ENCODE measurements around the gene BUD31. TPM values are rescaled to one million over a fixed set of nuclear protein-coding genes. Genes with fewer than 3 reads are reported as not detected.

Gene BUD31
- total and polyA plus RNA-seq, 2 of the 13 experiments (the other 11 are each of a cell fraction or from before 2014, with no cell fraction given), result 35.1 to 79.1 TPM

DNA sequence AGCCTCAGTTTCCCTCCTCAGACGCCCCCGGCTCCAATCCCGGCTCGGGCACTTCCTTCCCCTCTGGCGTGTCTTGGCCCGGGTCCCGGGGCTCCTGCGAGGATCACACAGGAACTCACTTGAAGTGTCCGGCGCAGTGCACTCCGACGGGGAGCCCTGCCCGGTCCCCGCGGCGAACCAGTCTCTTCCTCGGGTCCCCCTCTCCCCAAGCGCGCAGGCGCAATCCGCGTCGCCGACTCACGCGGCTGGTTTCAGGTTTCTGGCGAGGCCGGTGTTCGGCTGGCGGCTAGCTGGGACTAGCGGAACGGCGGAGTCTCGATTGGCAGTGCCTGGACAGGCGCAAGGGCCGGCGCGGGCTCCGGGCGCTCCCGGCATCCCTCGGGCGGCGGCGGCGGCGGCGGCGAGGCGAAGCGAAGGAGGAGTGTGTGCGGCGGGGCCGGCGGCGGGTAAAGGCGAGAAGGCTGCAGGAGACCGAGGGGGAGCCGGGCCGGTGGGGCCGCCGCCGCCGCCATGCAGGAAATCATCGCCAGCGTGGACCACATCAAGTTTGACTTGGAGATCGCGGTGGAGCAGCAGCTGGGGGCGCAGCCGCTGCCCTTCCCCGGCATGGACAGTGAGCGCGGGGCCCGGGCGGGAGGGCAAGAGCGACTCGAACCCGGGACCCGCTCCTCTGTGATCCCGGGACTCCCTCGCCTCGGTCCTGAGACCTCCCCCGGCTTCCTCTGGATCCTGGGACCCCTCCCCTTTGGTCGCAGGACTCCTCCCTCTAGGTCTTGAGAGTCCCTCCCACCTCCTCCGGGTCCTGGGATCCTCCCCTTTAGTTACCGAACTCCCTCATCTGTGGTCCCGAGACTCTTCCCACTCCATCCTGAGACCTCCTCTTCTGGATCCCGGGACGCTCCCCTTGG, 30.1 kb downstream of the BUD31 start, which contains the start of the genes CPSF4 and PTCD1 (continued):
- no peak for TF ChIP-seq ZSCAN30 (CRISPR knock-in tag; IDR thresholded peaks at IDR 0.05)
- no peak for TF ChIP-seq ELK4 (CRISPR knock-in tag; IDR thresholded peaks at IDR 0.05; ENCODE audit: borderline replicate concordance)
- TF ChIP-seq FOXC1 (CRISPR knock-in tag; IDR thresholded peaks at IDR 0.05; ENCODE audit: borderline replicate concordance), result peak; percentile 80
- TF ChIP-seq ZNF335 (CRISPR knock-in tag; IDR thresholded peaks at IDR 0.05), result peak; percentile 96
- no peak for TF ChIP-seq RNF2 (conservative IDR thresholded peaks at IDR 0.05; ENCODE audit: low read depth)
- peak; percentile 30; the same call in 1 of the 2 replicates for TF ChIP-seq ZNF691 (CRISPR knock-in tag; IDR thresholded peaks at IDR 0.05; ENCODE audit: borderline replicate concordance, low read depth)
- TF ChIP-seq TEAD2 (CRISPR knock-in tag; IDR thresholded peaks at IDR 0.05), result no peak
- no peak for TF ChIP-seq ZNF781 (CRISPR knock-in tag; IDR thresholded peaks at IDR 0.05; ENCODE audit: borderline replicate concordance, not compliant biosample characterization)
- peak; percentile 75; the same call in 1 of the 2 replicates for TF ChIP-seq HOXA5 (CRISPR knock-in tag; IDR thresholded peaks at IDR 0.05)
- TF ChIP-seq TBX3 (IDR thresholded peaks at IDR 0.05; ENCODE audit: borderline replicate concordance), result no peak
- TF ChIP-seq ZNF343 (CRISPR knock-in tag; IDR thresholded peaks at IDR 0.05), result no peak
- peak; percentile 79 for TF ChIP-seq POGZ (CRISPR knock-in tag; IDR thresholded peaks at IDR 0.05)
- TF ChIP-seq MXD1 (CRISPR knock-in tag; IDR thresholded peaks at IDR 0.05), result peak; percentile 87
- TF ChIP-seq MBNL3 (CRISPR knock-in tag; conservative IDR thresholded peaks at IDR 0.05), result no peak
- peak; percentile 54; the same call in 1 of the 2 replicates for TF ChIP-seq ZNF777 (CRISPR knock-in tag; IDR thresholded peaks at IDR 0.05)
- no peak for TF ChIP-seq TCF7 (IDR thresholded peaks at IDR 0.05; ENCODE audit: low read depth)
- TF ChIP-seq MED1 (CRISPR knock-in tag; IDR thresholded peaks at IDR 0.05), result peak; percentile 62
- peak; percentile 90; the same call in 1 of the 2 replicates for TF ChIP-seq TSC22D2 (CRISPR knock-in tag; IDR thresholded peaks at IDR 0.05; ENCODE audit: borderline replicate concordance)
- no peak for TF ChIP-seq IRX3 (CRISPR knock-in tag; IDR thresholded peaks at IDR 0.05; ENCODE audit: borderline replicate concordance, low read depth)
- TF ChIP-seq, protein P1, sequence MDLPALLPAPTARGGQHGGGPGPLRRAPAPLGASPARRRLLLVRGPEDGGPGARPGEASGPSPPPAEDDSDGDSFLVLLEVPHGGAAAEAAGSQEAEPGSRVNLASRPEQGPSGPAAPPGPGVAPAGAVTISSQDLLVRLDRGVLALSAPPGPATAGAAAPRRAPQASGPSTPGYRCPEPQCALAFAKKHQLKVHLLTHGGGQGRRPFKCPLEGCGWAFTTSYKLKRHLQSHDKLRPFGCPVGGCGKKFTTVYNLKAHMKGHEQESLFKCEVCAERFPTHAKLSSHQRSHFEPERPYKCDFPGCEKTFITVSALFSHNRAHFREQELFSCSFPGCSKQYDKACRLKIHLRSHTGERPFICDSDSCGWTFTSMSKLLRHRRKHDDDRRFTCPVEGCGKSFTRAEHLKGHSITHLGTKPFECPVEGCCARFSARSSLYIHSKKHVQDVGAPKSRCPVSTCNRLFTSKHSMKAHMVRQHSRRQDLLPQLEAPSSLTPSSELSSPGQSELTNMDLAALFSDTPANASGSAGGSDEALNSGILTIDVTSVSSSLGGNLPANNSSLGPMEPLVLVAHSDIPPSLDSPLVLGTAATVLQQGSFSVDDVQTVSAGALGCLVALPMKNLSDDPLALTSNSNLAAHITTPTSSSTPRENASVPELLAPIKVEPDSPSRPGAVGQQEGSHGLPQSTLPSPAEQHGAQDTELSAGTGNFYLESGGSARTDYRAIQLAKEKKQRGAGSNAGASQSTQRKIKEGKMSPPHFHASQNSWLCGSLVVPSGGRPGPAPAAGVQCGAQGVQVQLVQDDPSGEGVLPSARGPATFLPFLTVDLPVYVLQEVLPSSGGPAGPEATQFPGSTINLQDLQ (CRISPR knock-in tag; IDR thresholded peaks at IDR 0.05), result no peak
- TF ChIP-seq, protein P2, sequence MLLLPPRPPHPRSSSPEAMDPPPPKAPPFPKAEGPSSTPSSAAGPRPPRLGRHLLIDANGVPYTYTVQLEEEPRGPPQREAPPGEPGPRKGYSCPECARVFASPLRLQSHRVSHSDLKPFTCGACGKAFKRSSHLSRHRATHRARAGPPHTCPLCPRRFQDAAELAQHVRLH (CRISPR knock-in tag; IDR thresholded peaks at IDR 0.05; ENCODE audit: borderline replicate concordance, low read depth), result no peak; the same call in 1 of the 2 replicates
- peak; percentile 36; the same call in 1 of the 2 replicates for TF ChIP-seq ZSCAN25 (CRISPR knock-in tag; IDR thresholded peaks at IDR 0.05)
- no peak for TF ChIP-seq SMYD3 (CRISPR knock-in tag; IDR thresholded peaks at IDR 0.05)

All from HepG2 (cell line).